T-helper 1 cell (primary cell): ENCODE results near the gene CAPN10.

Experiments used
- DNase-seq, 5 donors: peaks; one replicate each; pipeline ENCODE4 v3.0.0-alpha.2; 2012 to 2020

The CAPN10 gene

DNA sequence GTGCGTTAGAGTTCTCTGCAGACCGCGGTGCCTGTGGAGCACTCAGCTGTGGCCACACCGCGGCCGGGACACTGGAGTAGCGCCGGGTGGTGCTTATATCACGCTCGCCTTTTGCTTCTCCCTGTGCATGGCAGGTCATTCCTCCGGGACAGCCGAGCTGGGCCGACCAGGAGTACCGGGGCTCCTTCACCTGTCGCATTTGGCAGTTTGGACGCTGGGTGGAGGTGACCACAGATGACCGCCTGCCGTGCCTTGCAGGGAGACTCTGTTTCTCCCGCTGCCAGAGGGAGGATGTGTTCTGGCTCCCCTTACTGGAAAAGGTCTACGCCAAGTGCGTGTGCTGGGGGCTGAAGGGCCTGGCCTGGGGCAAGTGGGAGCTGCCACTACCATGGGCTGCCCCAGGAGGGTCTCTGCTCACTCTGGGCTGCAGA, 4.2 kb downstream of the CAPN10 start:
- no peak for DNase-seq

DNA sequence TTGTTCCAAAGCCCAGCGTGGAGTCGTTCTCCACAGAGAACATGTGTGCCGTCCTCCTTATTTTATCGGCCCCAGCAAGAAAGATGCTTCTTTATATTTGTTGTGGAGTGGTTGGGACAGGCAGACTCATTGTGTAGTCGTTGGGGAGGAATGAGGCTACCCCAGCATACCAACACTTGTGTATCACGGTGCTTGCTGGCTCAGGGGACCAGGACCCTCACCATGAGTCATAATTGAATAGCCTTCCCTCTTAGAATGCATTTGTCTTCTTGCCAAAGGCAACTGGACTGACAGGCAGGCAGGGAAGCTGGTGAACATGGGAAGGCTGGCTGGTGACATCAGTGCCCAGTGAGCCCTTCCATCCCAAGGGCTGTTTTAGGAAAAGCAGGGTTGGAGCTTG, 4.7 kb downstream of the CAPN10 start:
- no peak for DNase-seq

DNA sequence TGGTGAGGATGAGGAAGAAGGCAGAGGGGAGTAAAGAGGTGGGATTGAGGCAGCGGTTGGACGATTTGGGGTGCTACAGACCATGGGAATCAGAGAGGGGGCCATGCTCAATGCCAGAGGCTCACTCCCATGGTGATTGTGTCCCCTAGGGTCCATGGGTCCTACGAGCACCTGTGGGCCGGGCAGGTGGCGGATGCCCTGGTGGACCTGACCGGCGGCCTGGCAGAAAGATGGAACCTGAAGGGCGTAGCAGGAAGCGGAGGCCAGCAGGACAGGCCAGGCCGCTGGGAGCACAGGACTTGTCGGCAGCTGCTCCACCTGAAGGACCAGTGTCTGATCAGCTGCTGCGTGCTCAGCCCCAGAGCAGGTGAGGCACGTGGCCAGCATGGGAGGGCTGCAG, 5.2 kb downstream of the CAPN10 start:
- no peak for DNase-seq

DNA sequence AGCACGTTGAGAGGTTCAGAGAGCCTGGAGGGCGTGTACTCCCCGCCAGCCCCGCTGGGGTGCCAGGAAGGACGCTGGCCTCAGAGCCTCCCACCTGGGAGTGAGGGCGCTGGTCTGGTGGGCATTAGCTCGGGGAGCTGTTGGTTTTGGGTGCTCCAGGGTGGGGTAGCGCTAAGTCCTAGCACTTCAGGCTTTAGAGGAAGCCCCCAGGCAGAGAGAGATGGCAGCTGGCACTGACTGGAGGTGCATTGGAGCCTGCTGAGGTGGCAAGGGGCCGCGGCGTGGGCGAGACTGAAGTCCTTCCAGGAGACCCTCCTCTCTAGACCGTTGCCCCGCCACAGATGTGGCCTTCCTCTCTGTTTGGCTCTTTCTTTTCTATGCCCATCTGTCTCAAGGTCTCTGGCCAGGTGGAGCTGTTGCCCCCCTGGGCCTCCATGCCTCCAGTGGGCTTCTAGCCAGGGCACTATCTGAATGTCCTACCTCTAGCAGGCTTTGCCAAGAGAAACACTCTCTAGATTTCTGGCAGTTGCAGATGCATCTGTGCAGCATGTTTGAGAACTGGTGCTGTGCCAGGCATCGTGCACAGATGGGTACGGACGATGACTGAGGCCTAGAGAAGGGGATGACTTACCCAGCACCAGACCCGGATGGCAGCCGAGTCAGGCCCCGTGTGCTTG, 6.6 kb downstream of the CAPN10 start:
- no peak for DNase-seq

DNA sequence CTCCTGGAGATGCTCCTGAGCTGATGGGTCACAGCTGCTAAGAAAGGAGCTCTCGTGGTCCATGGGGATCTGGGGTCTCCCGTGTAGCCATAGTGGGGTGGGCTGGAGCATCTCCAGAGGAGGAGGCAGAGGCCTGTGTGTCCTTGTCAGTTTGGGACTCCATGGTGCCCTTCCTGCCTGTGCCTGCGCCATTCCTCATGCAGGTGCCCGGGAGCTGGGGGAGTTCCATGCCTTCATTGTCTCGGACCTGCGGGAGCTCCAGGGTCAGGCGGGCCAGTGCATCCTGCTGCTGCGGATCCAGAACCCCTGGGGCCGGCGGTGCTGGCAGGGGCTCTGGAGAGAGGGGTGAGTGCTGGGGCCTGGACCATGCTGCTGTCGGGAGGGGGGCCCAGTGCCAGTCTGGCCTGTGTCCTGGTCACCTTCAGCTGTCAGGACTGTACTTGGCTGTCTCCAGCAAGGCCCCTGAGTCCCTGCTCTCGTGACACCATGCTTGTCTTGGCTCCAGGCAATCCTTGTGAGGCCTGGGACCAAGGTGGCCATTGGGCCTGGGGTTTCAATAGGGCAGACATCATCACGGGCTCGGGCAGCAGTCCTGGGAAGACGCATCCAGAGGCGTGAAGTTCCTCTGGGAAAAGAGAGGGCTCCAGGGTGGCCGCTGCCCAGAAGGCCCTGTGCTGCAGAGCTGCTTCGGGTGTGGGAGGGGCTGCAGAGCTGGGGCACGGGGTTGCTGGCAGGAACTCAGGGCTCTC, 7.3 kb downstream of the CAPN10 start:
- peak in 1 of 5 donors; percentile 10 for DNase-seq

DNA sequence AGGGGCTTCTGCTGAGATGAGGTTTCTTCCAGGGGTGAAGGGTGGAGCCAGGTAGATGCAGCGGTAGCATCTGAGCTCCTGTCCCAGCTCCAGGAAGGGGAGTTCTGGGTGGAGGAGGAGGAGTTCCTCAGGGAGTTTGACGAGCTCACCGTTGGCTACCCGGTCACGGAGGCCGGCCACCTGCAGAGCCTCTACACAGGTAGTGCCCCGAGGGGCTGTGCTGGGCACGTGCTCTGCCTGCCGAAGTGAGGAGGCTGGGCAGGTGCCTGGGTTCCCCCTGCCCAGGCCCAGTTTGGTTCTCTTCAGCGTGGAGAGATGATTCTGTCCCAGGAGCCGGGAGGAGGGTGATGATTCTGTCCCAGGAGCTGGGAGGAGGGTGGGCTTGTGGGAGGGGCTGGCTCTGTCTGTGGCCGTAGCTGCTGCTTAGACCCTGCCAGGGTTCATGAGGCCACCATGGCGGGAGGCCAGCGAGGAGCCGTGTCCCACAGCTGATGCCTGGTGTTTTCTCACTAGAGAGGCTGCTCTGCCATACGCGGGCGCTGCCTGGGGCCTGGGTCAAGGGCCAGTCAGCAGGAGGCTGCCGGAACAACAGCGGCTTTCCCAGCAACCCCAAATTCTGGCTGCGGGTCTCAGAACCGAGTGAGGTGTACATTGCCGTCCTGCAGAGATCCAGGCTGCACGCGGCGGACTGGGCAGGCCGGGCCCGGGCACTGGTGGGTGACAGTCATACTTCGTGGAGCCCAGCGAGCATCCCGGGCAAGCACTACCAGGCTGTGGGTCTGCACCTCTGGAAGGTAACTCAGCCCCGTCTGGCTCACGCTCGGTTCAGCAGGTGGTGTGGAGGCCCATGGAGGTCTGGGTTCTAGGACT, 8.2 kb downstream of the CAPN10 start:
- DNase-seq = peak in 1 of 5 donors; percentile 6

DNA sequence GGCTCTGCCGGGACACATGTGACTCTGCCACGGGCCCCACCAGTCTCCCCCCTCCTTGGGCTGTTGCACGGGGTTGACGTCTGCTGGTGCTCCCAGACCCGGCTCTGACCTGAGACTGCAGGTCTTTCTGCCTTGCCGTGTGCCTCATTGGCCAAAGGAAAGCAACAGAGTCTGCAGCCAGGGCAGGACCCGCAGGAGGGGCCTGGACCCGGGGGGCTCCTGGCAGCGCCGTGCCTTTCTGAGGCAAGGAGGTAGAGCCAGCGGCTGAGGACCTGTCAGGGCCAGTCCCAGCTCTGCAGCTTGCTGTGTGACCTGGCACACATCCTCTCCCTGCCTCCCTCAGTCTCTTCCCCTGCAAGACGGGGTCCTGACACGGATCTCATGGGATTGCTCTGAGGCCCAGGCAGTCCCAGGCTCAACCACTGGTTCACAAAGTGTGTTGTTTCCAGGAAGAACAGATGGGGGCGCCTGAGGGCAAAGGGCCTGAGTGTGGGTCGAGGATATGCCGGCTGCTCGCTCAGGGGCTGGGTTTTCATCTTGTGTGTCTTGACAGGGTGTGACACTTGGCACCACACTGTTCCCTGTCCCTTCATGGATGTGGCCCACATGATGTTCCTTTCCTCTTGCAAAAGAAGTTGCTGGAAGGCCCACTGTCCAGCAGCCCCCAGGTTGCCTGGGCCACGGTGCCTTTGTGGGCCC, 9.0 kb downstream of the CAPN10 start:
- DNase-seq = peak in 3 of 5 donors; percentile 16 to 44 (median 18)

DNA sequence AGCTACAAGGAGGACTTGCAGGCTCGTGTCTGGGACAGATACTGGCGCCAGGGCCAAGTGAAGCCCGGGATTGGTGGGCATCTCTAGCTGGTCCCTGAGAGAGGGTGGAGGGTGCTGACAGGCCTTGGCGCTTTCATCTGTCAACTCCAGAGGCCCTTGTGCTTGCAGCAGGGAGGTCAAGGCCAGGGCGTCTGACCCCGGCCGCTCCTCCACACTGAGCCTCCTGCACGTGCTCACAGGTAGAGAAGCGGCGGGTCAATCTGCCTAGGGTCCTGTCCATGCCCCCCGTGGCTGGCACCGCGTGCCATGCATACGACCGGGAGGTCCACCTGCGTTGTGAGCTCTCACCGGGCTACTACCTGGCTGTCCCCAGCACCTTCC, 9.5 kb downstream of the CAPN10 start:
- peak in 1 of 5 donors; percentile 9 for DNase-seq

DNA sequence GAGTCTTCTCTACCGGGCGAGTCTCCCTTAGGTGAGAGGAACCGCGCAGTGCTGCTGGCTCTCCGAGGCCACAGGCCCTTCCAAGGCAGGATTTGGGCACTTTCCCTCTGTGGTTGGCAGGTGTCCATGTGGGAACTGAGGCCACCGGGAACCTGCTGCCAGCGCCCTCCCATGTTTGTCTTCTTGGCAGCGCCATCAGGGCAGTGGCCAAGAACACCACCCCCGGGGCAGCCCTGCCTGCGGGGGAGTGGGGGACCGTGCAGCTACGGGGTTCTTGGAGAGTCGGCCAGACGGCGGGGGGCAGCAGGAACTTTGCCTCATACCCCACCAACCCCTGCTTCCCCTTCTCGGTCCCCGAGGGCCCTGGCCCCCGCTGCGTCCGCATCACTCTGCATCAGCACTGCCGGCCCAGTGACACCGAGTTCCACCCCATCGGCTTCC, 10.0 kb downstream of the CAPN10 start:
- peak in 1 of 5 donors; percentile 6 for DNase-seq

DNA sequence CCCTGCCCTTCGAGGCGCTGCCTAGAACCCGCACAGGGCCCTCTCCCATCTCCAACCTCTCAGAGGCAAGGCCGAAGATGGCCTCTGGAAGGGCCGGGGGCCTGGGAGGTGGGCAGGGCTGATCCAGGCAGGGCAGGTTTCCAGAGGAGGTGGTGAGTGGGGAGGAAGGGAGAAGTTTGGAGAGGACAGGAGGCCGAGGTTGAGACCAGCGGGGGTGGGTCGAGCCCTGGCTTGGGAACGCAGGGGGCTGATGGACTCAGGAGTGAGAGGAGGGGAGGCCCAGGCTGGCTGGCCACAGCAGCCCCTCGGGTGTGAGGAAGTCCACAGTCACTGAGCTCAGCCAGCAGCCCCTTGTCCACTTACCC, 10.5 kb downstream of the CAPN10 start:
- no peak for DNase-seq

DNA sequence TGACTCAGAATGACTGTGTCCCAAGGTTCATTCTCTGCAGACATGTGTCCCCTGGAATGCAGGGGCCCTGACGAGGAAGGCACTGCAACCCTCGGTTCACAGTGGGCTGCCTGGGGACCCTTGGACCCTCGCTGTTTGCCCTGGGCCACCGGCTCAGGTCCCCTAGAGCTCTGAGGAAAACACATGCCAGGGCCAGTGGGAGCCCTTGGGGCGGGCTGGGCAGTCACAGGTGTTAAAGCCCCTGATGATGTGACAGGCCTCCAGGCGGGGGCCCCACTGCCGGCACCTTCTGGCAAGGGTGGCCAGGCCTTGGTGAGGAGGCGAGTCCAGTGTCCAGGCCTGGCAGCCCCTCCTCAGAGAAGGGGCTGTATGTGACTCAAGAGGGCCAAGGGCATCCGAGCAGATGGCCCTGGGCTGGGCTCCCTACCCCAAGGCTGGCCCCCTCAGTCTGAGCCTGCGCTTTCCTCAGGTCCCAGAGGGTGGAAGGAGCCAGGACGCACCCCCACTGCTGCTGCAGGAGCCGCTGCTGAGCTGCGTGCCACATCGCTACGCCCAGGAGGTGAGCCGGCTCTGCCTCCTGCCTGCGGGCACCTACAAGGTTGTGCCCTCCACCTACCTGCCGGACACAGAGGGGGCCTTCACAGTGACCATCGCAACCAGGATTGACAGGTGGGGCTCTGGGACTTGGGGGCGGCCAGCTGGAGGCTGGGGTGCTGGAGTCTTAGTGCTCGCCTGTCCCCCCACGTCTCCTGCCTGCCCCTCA, 11.1 kb downstream of the CAPN10 start:
- peak in 1 of 5 donors; percentile 8 for DNase-seq

DNA sequence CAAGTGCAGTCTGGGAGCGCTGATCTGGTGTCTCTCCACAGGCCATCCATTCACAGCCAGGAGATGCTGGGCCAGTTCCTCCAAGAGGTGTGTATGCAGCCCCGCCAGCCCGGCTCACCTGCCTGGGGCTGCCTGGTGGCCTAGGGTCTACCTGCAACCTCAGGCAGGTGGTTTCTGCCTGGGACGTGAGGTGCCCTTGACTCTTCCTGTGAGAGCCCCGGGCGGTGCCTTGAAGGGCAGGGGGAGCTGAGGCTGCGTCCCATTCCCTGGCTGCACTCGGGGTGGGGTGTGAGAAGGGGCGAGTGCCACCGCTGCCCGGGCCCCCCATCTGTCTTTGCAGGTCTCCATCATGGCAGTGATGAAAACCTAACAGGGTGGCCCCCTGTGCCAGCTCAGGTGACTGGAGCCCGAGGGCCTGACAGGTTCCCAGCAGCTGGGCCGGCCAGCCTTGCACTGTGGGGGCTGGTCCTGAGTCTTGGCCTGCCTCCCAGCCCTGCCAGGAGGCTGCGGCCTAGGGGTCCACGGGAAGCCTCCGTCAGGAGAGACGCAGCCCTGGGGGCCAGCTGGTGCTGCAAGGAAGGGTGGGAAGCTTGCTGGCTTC, 11.9 kb downstream of the CAPN10 start:
- DNase-seq = peak in 1 of 5 donors; percentile 11

DNA sequence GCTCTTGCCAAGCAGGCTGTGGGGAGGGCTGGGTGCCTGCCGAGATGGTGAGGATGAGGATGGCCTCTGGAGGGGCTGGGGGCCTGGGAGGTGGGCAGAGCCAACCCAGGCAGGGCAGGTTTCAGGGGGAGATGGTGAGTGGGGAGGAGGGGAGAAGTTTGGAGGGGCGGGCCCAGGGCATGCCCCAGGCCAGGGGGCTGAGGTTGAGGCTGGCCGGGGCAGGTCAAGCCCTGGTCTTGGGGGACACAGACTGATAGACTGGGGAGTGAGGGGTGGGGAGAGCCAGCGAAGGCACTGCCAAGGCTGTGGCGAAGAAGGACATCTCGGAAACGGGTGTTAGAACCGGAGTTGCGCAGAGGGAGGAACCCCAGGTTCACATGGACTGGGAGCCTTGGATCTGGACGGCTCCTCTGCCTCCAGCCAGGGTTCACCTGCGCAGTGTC, 12.6 kb downstream of the CAPN10 start:
- DNase-seq = peak in 1 of 5 donors; percentile 4

DNA sequence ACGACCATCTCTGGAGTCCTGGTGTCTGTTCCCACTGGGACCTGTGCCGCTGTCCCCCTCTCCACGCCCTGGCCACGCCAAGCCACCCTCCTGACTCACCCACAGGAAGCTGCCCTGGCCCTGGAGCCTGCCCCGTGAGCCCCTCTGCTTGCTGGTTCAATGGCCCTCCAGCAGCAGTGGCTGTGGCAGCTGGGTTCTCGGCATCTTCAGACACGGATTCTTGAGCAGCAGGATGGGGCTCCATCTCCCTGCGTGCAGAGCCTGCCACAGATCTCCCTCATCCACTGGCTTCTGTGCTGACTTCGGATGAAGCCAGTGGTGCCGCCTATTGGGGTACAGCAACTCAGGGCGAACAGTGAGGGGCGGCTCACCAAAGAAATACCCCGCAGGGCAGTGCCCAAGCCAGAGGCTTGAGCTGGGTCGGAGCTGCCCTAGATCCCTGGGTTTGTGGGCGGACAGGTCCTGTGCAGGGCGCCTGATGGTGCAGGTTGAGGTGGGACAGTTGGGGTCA, 14.0 kb downstream of the CAPN10 start:
- peak in 1 of 5 donors; percentile 5 for DNase-seq

DNA sequence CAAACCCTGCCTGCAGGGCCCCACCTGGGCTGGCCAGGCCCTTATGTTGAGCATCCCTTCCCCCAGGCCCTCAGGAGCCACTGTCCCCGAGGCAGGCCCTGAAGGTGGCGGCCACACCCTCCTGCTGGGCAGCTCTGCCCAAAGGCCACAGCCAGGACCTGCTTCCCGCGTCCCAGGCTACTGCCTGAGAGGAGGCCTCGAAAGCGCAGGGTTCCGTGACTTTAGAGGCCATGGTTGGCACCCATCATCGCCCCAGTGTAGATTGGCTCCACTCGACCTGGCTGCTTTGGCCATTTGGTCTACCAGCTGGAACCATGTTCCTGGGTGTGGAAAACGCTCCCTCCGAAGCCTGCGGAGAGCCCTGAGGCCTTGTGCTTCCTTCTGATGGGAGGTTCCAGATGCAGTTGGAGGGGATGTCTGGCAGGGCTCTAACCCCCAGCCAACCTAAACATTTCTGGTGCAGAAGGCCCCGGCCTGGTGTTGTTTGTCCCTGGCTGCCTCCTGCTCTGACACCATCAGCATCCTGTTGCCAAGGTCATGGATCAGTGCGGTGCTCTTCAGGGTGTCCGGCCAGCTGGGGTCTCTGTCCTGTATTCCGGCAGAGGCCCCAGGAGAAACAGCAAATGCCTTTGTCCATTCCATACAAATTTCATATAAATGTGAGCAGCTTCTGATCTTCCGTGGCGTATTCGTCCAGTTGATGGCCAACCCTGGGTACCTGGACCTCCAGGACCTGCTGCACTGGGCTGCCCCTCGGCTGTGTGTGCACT, 14.7 kb downstream of the CAPN10 start:
- peak in 1 of 5 donors; percentile 4 for DNase-seq

DNA sequence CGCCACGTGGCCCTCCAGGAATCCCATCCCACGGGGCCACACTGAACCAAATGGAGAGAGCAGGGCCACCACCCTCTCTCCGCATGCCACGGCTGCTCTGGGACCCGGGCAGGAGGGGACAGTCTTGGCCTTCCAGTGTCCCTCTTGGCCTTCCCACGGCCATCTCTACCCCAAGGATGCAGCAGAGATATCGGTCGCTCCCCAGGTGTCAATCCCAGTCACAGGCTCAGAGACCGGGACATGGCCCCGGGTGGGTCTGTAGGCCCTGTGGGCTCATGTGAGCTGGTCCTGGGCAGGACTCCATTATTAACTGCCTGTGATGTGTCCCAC, 15.3 kb downstream of the CAPN10 start:
- DNase-seq = peak in 1 of 5 donors; percentile 7

DNA sequence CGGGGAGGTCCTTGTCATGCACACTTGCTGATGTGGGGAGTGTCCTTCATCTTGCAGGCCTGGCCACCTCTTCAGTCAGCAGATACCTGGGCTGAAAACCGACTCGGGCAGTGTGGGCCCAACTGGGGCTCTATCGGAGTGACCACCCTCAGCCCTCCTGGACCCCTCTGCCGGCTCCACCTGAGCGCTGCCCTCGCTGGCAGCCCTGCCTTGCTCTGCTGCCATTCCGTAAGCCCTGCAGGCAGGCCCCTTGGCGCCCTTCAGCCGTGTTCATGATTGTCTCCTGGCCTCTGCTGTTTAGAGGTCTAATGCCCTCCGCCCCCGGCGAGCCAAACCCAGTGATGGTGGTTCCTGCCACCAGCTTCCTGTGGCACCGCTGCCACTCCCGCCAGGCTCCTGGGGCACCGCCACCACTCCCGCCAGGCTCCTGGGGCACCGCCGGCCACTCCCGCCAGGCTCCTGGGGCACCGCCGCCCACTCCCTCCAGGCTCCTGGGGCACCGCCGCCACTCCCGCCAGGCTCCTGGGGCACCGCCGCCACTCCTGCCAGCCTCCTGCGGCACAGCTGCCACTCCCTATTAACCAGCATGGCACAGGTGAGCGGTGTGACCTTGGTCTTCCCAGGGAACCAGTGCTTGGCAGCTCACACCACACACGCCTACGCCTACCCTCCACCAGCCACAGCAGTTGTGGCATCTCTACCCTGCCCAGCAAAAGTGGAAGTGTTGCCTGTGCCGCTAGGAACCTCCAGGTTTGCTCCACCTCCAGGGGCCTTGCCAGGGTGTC, 15.9 kb downstream of the CAPN10 start:
- peak in 1 of 5 donors; percentile 7 for DNase-seq

DNA sequence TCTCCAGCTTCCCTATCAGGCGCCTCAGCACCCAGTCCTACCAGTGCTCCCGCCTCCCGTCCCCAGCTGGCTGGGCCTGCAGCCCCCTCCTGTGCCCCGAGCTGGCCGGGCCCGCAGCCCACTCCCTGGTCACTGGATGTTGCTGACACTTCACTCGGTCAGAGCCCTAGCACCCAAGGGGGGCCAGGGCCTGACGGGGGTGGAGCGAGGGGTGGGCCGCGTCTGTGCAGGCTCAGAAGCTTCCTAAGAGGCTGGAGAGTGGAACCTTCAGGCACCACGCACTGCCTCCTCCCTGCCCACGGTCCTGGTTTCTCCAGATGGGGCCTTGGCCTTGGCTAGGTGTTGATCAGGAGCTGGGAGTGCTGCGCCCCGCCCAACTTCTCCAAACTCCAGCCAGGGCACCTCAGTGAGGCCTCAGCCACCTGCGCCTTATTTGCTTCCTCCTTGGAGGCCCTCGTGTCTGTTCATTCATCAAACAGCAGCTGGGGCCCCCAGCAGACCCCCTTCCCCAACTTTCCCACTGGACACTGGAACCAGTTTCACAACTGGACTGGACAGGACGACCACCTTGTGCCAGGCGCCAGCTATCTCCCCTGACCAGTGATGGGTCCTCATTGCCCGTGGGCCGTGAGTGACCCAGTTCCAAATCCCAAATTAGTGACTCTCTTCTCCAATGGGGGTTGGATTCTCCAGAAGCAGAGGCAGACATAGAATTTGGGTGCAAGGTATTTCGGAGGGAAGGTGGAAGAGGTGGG, 16.7 kb downstream of the CAPN10 start:
- DNase-seq = peak in 1 of 5 donors; percentile 3

DNA sequence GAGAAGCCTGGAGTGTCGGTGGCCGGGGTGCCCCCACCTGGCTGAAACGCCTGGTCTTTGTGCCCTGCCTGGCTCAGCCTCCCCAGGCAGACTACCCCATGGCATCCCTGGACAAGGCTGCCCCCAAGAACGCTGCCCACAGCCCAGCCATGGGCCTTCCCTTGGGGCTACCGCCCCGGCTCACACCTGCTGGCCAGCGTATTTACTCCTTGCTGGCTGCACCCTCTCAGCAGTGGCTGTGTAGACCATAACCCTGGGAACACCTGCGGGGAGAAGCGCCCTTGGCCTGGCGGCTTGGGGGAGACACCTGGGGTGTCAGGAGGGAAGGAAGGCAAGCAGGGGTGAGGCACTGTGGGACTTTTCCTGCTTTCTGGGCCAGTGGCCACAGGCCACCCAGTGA, 17.3 kb downstream of the CAPN10 start:
- DNase-seq = no peak
